ENCODE results near the gene RPS6KA3.

GRCh38 chrX:20118065-20118824 is 148.5 kb downstream of the RPS6KA3 start:
- TF ChIP-seq CTCF (IDR thresholded peaks at IDR 0.05) (no peak), POLR2A (IDR thresholded peaks at IDR 0.05) (no peak), POLR2AphosphoS5 (IDR thresholded peaks at IDR 0.05; ENCODE audit: insufficient read depth in 1 of 2, low read depth in 1 of 2) (no peak)
